Choroid plexus epithelial cell (primary cell): ENCODE results near the gene SCRN2.

Experiments
- DNase-seq: peaks from one replicate; pipeline ENCODE4 v3.0.0-alpha.2; 2010; ENCODE audit warnings: low read depth
- H3K4me3 ChIP-seq: 2 replicates; pipeline ENCODE4 v1.5.1; 2011; ENCODE audit warnings: low read depth, mild to moderate bottlenecking, control low read depth, low read length, moderate library complexity
- TF ChIP-seq, protein P1 (sequence below): conservative IDR thresholded peaks from 2 replicates; pipeline ENCODE4 v1.5.1; 2011; ENCODE audit warnings: low read depth, mild to moderate bottlenecking, control low read depth, inconsistent platforms, low read length, moderate library complexity

Gene SCRN2

DNA sequence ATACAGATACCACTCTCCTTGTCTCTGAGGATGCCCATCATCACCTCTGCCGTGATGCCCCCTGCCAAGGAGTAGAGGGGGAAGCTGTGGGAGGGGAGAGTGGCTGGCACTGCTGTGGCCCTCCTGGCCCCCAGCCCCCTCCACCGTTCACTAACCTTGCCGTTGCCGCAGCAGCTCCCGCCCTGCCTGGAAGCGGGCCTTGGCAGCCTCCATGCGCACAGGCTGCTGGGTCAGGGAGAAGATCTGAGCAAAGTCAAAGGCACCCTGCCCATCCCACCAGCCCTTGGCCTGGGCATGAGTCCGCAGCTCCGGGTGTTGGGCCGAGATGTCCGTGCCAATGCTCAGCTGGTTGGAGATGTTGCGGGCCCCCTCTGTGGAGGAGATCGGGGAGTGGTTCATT, 2.4 kb downstream of the SCRN2 start:
- TF ChIP-seq, protein P1, sequence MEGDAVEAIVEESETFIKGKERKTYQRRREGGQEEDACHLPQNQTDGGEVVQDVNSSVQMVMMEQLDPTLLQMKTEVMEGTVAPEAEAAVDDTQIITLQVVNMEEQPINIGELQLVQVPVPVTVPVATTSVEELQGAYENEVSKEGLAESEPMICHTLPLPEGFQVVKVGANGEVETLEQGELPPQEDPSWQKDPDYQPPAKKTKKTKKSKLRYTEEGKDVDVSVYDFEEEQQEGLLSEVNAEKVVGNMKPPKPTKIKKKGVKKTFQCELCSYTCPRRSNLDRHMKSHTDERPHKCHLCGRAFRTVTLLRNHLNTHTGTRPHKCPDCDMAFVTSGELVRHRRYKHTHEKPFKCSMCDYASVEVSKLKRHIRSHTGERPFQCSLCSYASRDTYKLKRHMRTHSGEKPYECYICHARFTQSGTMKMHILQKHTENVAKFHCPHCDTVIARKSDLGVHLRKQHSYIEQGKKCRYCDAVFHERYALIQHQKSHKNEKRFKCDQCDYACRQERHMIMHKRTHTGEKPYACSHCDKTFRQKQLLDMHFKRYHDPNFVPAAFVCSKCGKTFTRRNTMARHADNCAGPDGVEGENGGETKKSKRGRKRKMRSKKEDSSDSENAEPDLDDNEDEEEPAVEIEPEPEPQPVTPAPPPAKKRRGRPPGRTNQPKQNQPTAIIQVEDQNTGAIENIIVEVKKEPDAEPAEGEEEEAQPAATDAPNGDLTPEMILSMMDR, result no peak
- no peak overlapping the region for H3K4me3 ChIP-seq
- DNase-seq, result no peak

DNA sequence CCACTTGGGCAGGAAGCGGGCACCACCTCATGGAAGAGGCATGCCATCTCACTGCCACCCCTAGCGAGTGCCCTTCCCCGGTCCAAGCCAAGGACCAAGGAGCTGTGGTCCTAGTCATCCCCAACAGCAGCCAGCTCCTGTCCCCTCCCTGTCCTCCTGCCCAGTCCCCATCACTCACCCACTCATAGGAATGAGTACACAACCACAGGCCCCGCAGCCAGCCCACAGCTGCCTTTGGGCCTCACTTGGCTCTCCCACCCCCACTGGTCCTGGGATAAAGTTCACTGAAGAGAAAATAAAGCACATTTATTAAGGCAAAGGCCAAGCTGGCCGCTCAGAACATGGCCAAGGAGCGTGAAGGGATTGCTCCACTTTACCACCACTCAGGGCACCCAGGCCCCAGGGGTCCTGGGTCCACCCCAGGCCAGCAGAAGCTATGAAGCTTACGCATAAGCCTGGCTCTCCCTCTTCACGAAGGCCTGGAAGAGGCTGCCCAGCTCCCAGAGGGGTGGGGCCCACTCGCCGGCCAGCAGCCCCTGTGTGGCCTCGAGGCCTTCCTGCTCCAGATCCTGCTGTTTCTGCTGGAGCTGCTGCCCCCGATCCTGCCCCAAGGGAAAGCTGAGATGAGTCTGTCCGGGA, 3.6 kb downstream of the SCRN2 start:
- peak; percentile 16 for DNase-seq
- TF ChIP-seq, protein P1, result no peak

GRCh38 chr17:47836601-47837000, 4.5 kb downstream of the SCRN2 start:
- no peak for DNase-seq
- TF ChIP-seq, protein P1, result no peak
- H3K4me3 ChIP-seq, result no peak overlapping the region

More for the DNA sequence above, 3.6 kb downstream of the SCRN2 start:
- H3K4me3 ChIP-seq, result no peak overlapping the region

- DNase-seq, result no peak
- no peak overlapping the region for H3K4me3 ChIP-seq
- TF ChIP-seq, protein P1, result no peak
Observed at GRCh38 chr17:47834756-47835155, 6.3 kb downstream of the SCRN2 start.

DNA sequence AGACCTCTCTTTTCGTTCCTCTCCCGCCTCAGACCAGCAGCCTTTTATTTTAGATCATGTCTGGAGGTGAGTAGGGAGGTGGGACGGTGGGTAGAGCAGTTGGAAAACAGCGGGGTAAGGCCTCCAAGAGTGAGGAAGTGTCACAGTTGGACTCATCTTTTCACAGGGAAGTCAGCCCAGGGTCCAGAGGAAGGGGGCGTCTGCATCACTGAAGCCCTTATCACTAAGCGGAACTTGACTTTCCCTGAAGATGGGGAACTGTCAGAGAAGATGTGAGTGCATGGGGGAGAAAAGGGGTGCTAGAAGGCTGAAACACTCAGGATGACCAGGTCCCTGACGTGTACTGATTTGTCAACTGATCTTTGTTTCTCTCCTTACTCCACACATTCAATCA, 9.1 kb downstream of the SCRN2 start:
- no peak for DNase-seq
- TF ChIP-seq, protein P1, result no peak
- peak overlapping the region; percentile 99 for H3K4me3 ChIP-seq

GRCh38 chr17:47831003-47831933, 9.8 kb downstream of the SCRN2 start, which contains the start of the genes LRRC46 and MRPL10:
LRRC46 (plus strand) TSS chr17:47831670; CDS start chr17:47831990, 320 bp downstream.
MRPL10 (minus strand) TSS chr17:47831541; CDS start chr17:47831511, 30 bp downstream.
- TF ChIP-seq, protein P1, result peak; percentile 61
- DNase-seq, result peak; percentile 95
- H3K4me3 ChIP-seq, result peak within 1 kb of the TSS; percentile 99
